Fibroblast of lung (primary cell): ENCODE measurements around the gene ANKH. TPM values are rescaled to one million over a fixed set of nuclear protein-coding genes. Genes with fewer than 3 reads are reported as not detected.
A peak's percentile ranks its signal among the peaks of the same experiment; 100 is the strongest.

ENCODE experiments used
- DNase-seq, 2 donors: peaks; one replicate each; pipeline versions ENCODE4 v3.0.0 to v3.0.0-alpha.2; 2010; ENCODE audit warnings: low read depth in 2 of 2
- H2AFZ ChIP-seq: 2 replicates; pipeline ENCODE4 v1.5.1; 2012; ENCODE audit warnings: low read length, control low read depth, inconsistent platforms
- H3K27ac ChIP-seq: 2 replicates; pipeline ENCODE4 v1.5.1; 2011; ENCODE audit warnings: low read length, control low read depth; ENCODE audit not compliant: insufficient read depth
- H3K27me3 ChIP-seq: 2 replicates; pipeline ENCODE4 v1.5.1; 2011; ENCODE audit warnings: mild to moderate bottlenecking, low read length; ENCODE audit not compliant: control insufficient read depth, insufficient read depth
- H3K36me3 ChIP-seq: 2 replicates; pipeline ENCODE4 v1.5.1; 2011; ENCODE audit warnings: low read length; ENCODE audit not compliant: control insufficient read depth, insufficient read depth
- H3K4me1 ChIP-seq: 2 replicates; pipeline ENCODE4 v1.5.1; 2011; ENCODE audit warnings: low read length; ENCODE audit not compliant: control insufficient read depth, insufficient read depth; ENCODE audit errors: extremely low read depth
- H3K4me2 ChIP-seq: 2 replicates; pipeline ENCODE4 v1.5.1; 2011; ENCODE audit warnings: low read length, control low read depth; ENCODE audit not compliant: insufficient read depth; ENCODE audit errors: extremely low read depth
- H3K4me3 ChIP-seq, 4 experiments: fragments of 200-600 bp in 1 of 4; sonication (generic) in 1 of 4; replicated peaks in 1 of 4; 2 replicates each; pipeline ENCODE4 v1.5.1; 2011 to 2016; ENCODE audit warnings: low read length in 4 of 4, low read depth in 3 of 4, mild to moderate bottlenecking in 3 of 4, control low read depth in 2 of 4, inconsistent platforms in 1 of 4, mixed read lengths in 1 of 4; ENCODE audit not compliant: insufficient read depth in 1 of 4; ENCODE audit errors: control extremely low read depth in 1 of 4
- H3K79me2 ChIP-seq: 2 replicates; pipeline ENCODE4 v1.5.1; 2012; ENCODE audit warnings: mild to moderate bottlenecking, low read length, inconsistent platforms; ENCODE audit not compliant: control insufficient read depth, insufficient read depth
- H3K9ac ChIP-seq: 2 replicates; pipeline ENCODE4 v1.5.1; 2011; ENCODE audit warnings: mild to moderate bottlenecking, low read length, control low read depth; ENCODE audit not compliant: insufficient read depth
- H3K9me3 ChIP-seq: 2 replicates; pipeline ENCODE4 v1.5.1; 2012; ENCODE audit warnings: low read depth, low read length; ENCODE audit not compliant: control insufficient read depth, insufficient read depth
- H4K20me1 ChIP-seq: 2 replicates; pipeline ENCODE4 v1.5.1; 2011; ENCODE audit warnings: low read length; ENCODE audit not compliant: control insufficient read depth, insufficient read depth; ENCODE audit errors: extremely low read depth
- CTCF ChIP-seq, 2 donors: IDR thresholded peaks in 1 of 2; conservative IDR thresholded peaks in 1 of 2; 1 replicate in 1 of 2; 2 replicates in 1 of 2; pipeline ENCODE4 v1.5.1; 2011 to 2012; ENCODE audit warnings: low read length in 2 of 2, control low read depth in 1 of 2, inconsistent platforms in 1 of 2, low read depth in 1 of 2, mild to moderate bottlenecking in 1 of 2
- EZH2 ChIP-seq: IDR thresholded peaks from 2 replicates; pipeline ENCODE4 v1.5.1; 2012; ENCODE audit warnings: low read length, control low read depth, mild to moderate bottlenecking; ENCODE audit errors: missing control alignments
- polyA plus RNA-seq, 2 donors: library from polyadenylated mRNA; depleted of rRNA in 1 of 2; stranded (reverse) in 1 of 2; unstranded in 1 of 2; fragments of >200 nt; gene quantifications; 2 replicates each; pipeline ENCODE4 v1.2.1, GENCODE V29; 2011 to 2012; ENCODE audit warnings: missing spikeins in 1 of 2
- total RNA-seq: library from RNA; depleted of rRNA; stranded (reverse); fragments of >200 nt; gene quantifications from 2 replicates; pipeline ENCODE4 v1.2.1, GENCODE V29; 2014

The ANKH gene
- total and polyA plus RNA-seq, 2 donors (not counting 1 experiment from before 2014, with no cell fraction given) = 5.8 to 10.9 TPM

GRCh38 chr5:14685757-14686156, 185.8 kb downstream of the ANKH start:
- Histone ChIP-seq H4K20me1 (no peaks in the 10 kb centered on the region), H3K27ac (peak overlapping the region; percentile 12), H3K36me3 (peaks cover 14% of the 10 kb centered on the region), H2AFZ (no peak overlapping the region), H3K4me2 (no peak overlapping the region), H3K9me3 (no peaks in the 10 kb centered on the region), H3K4me1 (no peaks in the 10 kb centered on the region), H3K9ac (no peak overlapping the region), H3K79me2 (peaks cover 3% of the 10 kb centered on the region), H3K27me3 (no peaks in the 10 kb centered on the region), H3K4me3 (no peak overlapping the region)
- peak; percentile 60 to 75 for DNase-seq
- TF ChIP-seq EZH2 = no peak
- peak; percentile 66 to 77 for TF ChIP-seq CTCF (conservative IDR thresholded peaks at IDR 0.05 in 1 of 2, IDR thresholded peaks at IDR 0.05 in 1 of 2; ENCODE audit: low read depth in 1 of 2, low read length in 2 of 2)

- no peak for TF ChIP-seq CTCF (conservative IDR thresholded peaks at IDR 0.05 in 1 of 2, IDR thresholded peaks at IDR 0.05 in 1 of 2; ENCODE audit: low read depth in 1 of 2, low read length in 2 of 2)
- no peak for TF ChIP-seq EZH2
- H3K79me2 ChIP-seq = peaks cover 3% of the 10 kb centered on the region
- H2AFZ ChIP-seq = no peak overlapping the region
- no peak overlapping the region for H3K4me3 ChIP-seq
- no peaks in the 10 kb centered on the region for H3K9me3 ChIP-seq
- no peak overlapping the region for H3K9ac ChIP-seq
- no peak overlapping the region for H3K4me2 ChIP-seq
- no peaks in the 10 kb centered on the region for H3K27me3 ChIP-seq
- DNase-seq = no peak
- H3K36me3 ChIP-seq = peaks cover 13% of the 10 kb centered on the region
- H3K27ac ChIP-seq = no peak overlapping the region
- no peaks in the 10 kb centered on the region for H4K20me1 ChIP-seq
- no peaks in the 10 kb centered on the region for H3K4me1 ChIP-seq
Observed at GRCh38 chr5:14684757-14685156, 186.8 kb downstream of the ANKH start.

- Histone ChIP-seq H3K4me2 (no peak overlapping the region), H3K79me2 (peaks cover 6% of the 10 kb centered on the region), H3K4me3 (no peak overlapping the region), H2AFZ (no peak overlapping the region), H3K9ac (no peak overlapping the region), H3K27ac (no peak overlapping the region), H3K9me3 (no peaks in the 10 kb centered on the region), H3K4me1 (no peaks in the 10 kb centered on the region), H3K36me3 (peaks cover 12% of the 10 kb centered on the region), H3K27me3 (no peaks in the 10 kb centered on the region), H4K20me1 (no peaks in the 10 kb centered on the region)
- no peak for DNase-seq
- TF ChIP-seq EZH2 (no peak), CTCF (conservative IDR thresholded peaks at IDR 0.05 in 1 of 2, IDR thresholded peaks at IDR 0.05 in 1 of 2; ENCODE audit: low read depth in 1 of 2, low read length in 2 of 2) (no peak)
Observed at GRCh38 chr5:14683906-14684455, 187.6 kb downstream of the ANKH start.
